HG02884 (cell line): Measurements from ENCODE around the gene PGBD1.

Experiments
- ATAC-seq: cut with Tn5 transposase; IDR thresholded peaks from one replicate; pipeline ENCODE4 v1.9.1; 2021; ENCODE audit warnings: mild to moderate bottlenecking, moderate library complexity; ENCODE audit not compliant: unreplicated experiment

Gene PGBD1

GRCh38 chr6:28335040-28335563 lies 53.7 kb downstream of the PGBD1 start:
- ATAC-seq: no peak

DNA sequence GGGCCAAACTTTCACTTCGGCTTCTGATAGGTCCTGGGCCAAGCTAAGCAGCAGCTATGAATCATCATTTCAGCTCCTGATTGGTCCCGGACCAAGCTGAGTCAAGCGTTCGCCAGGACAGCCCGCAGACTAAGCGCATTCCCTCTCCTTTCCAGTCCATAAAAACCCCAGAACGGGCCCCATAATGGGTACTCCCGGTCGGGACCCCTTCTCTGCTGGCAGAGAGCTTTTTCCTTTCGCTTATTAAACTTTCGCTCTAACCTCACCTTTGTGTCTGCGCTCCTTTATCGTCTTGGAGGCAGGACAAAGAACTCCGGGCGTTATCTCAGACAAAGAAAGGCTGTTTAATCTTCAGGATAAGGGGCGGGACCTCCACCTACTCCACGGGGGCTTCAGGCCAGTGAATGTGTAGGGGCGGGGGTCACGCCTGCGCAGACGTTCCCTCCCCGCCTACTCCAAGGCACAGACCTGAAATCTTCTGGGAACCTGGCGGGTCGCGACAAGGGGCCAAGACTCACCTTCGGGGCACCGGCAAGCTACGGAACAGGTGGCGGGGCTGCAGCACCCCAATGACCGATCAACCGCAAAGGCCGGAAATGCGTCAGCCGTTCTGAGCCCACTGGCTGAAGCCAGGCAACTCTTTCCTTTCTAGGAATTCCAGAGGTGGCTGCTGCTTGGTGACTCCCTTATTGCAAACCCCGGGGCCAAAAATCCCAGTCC lies 54.4 kb downstream of the PGBD1 start, which contains the start of gene ZSCAN31:
TSS of gene ZSCAN31 (minus strand) at position 585 of the 720 bp plus-strand sequence. CDS start 6,465 bp downstream, outside the sequence.
- peak; percentile 88 for ATAC-seq

- ATAC-seq: no peak
Observed at GRCh38 chr6:28336284-28337120, 55.1 kb downstream of the PGBD1 start.

DNA sequence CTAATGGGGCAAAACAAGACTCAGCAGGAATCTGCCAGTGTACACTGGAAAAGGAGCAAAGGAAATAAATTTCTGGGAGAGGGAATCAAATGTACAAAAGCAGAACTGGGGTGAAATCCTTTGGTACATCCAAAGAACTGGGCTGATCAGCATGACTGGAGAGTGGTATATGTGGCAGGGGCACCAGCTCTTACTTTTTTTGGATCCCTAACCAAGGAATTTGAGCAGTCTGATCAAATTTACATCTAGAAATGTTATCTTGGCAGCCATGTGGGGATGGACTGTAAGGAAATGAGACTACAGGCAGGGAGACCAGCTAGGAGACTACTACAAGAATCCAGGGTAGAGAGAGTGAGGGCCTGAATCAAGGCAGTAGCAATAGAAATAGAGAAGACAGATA lies 55.7 kb downstream of the PGBD1 start:
- ATAC-seq: no peak

DNA sequence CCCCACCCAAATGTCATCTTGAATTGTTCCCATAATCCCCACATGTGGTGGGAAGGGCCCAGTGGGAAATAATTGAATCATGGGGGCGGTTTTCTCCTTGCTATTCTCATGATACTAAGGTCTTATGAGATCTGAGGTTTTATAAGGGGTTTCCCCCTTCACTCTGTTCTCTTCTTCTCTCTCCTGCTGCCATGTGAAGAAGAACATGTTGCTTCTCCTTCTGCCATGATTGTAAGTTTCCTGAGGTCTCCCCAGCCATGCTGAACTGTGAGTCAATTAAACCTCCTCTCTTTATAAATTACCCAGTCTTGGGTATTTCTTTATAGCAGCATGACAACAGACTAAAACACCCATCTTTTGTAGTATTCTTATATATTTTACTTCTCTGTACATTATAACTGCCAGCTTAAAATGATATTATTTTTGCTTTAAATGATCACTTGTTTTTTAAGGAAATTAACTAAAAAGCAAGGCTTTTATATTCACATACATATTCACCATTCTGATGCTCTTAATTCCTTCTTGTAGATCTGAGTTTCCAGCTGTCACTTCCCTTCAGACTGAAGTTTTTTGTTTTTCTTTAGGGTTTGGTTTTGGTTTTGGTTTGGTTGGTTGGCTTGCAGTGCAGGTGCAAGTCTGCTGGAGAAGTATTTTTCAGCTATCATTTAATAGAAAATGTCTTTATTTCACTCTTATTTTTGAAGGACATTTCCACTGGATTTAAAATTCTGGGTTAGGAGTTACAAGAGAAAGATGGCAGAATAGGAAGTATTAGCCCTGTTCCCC lies 59.1 kb downstream of the PGBD1 start:
- no peak for ATAC-seq

GRCh38 chr6:28343898-28344677 lies 62.7 kb downstream of the PGBD1 start:
- no peak for ATAC-seq

DNA sequence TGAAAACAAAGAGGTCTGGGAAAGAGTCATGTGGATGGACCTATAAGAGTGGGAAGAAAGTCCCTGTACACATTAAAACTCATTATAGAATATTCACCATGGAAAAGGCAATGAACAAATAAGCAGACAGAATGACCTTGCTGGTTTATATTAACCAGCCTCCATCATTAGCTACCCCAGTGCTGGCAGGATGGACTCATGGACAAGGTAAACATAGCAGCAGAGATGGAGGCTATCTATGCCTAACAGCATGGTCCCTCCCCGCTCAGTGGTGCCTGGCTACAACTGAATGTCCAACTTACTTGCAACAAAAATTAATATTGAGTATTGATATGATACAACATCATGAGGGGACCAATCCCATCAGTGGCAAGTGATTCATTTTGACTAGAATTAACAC lies 63.8 kb downstream of the PGBD1 start:
- no peak for ATAC-seq

- ATAC-seq: no peak
Observed at GRCh38 chr6:28347119-28347518, 65.7 kb downstream of the PGBD1 start.

DNA sequence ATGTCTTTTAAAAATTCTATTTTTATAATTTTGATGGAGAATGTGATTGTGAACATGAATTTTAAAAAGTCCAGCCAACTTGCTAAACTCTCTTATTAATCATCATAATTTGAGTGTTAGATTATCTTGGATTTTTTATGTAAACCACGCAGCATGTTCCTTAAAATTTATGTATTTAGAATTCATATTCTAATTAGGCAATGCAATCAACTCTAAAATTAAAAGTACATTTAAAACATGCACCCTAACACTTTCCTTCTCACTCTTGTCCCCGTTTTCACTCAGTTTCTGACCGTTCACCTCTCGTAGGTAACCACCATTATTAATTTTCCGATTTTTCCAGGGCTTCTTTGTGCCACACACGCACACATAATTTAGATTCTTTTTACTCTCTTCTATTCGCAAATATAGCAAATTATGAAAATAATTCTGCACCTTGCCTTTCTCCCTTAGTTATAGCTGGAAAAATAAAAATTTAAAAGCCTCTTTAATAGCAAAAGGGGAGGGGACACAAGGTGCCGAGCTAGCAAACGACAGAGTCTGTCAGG lies 68.0 kb downstream of the PGBD1 start:
- peak; percentile 16 for ATAC-seq

- ATAC-seq: peak; percentile 96
Observed at GRCh38 chr6:28349892-28350737, 68.7 kb downstream of the PGBD1 start, which contains the start of gene ZKSCAN3. TSS of gene ZKSCAN3 (plus strand) at chr6:28349947. CDS start at chr6:28359587, 9,640 bp downstream.

- no peak for ATAC-seq
Observed at GRCh38 chr6:28351087-28351486, 69.7 kb downstream of the PGBD1 start.

- no peak for ATAC-seq
Observed at GRCh38 chr6:28351493-28351925, 70.1 kb downstream of the PGBD1 start.
